ENCODE results near the gene CLN3.

DNA sequence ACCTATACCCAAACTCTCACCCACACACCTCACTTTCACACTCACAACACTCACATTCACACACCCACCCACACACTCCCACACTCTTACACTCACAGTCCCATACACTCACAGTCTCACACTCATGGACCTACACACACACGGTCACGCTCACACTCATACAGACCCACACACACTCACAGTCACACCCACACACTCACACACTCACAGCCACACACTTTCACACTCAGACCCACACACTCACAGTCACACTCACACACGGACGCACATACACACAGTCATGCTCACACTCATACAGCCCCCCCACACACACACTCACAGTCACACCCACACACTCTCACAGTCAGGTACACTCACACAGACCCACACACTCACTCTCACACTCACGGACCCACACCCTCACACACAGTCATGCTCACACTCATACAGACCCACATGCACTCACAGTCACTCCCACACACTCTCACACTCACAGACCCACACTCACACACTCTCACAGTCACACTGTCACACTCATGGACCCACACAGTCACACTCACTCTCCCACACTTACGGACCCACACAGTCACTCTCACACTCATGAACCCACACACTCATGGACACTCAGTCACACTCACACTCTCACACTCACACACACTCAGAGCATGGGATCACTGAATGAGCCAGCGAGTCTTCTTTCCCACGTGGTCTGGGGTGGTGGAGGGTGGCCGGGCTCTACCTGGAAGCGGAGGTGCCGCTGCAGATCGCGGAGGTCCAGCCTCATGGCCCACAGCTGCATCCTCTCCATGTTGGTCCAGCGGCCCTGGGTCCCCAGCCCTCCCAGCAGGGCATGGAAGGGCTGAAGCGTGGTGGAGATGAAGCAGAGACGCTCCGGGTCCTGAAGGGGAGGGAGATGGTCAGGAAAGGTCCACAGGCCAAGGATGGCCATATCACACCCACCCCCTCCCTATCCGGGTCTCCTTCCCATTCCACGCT lies 9.7 kb upstream of the CLN3 start:
- TF ChIP-seq, protein P1, sequence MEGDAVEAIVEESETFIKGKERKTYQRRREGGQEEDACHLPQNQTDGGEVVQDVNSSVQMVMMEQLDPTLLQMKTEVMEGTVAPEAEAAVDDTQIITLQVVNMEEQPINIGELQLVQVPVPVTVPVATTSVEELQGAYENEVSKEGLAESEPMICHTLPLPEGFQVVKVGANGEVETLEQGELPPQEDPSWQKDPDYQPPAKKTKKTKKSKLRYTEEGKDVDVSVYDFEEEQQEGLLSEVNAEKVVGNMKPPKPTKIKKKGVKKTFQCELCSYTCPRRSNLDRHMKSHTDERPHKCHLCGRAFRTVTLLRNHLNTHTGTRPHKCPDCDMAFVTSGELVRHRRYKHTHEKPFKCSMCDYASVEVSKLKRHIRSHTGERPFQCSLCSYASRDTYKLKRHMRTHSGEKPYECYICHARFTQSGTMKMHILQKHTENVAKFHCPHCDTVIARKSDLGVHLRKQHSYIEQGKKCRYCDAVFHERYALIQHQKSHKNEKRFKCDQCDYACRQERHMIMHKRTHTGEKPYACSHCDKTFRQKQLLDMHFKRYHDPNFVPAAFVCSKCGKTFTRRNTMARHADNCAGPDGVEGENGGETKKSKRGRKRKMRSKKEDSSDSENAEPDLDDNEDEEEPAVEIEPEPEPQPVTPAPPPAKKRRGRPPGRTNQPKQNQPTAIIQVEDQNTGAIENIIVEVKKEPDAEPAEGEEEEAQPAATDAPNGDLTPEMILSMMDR (IDR thresholded peaks at IDR 0.05; ENCODE audit: low read depth, low read length, poor library complexity, severe bottlenecking): no peak
- no peak for TF ChIP-seq EZH2phosphoT487 (IDR thresholded peaks at IDR 0.05; ENCODE audit: borderline replicate concordance, low read length)
